Measurements from ENCODE around the gene CRLF2.
"Not testable (repeated sequence)": the region's sequence is repeated elsewhere in the genome, so short reads cannot be mapped to it uniquely, and the experiment has no call there.

The CRLF2 gene

GRCh38 chrX:1182211-1182610 is 30.2 kb downstream of the CRLF2 start:
- no peak overlapping the region for H3K4me3 ChIP-seq (ENCODE audit: low read depth, low read length)
- no peak for TF ChIP-seq CTCF (IDR thresholded peaks at IDR 0.05; ENCODE audit: borderline replicate concordance, insufficient read depth, low read depth, low read length)

- H3K4me3 ChIP-seq (ENCODE audit: low read depth, low read length), result not testable (repeated sequence)
These were observed 30.8 kb downstream of the CRLF2 start for GRCh38 chrX:1181661-1182060.

- no peak overlapping the region for H3K4me3 ChIP-seq (ENCODE audit: low read depth, low read length)
- no peak for TF ChIP-seq CTCF (IDR thresholded peaks at IDR 0.05; ENCODE audit: borderline replicate concordance, insufficient read depth, low read depth, low read length)
These were observed 31.3 kb downstream of the CRLF2 start for GRCh38 chrX:1181170-1181569.

- no peak overlapping the region for H3K4me3 ChIP-seq (ENCODE audit: low read depth, low read length)
- TF ChIP-seq CTCF (IDR thresholded peaks at IDR 0.05; ENCODE audit: borderline replicate concordance, insufficient read depth, low read depth, low read length), result no peak
These were observed 33.8 kb downstream of the CRLF2 start for GRCh38 chrX:1178580-1179057.

GRCh38 chrX:1176531-1177320 is 35.7 kb downstream of the CRLF2 start:
- H3K4me3 ChIP-seq (ENCODE audit: low read depth, low read length), result not testable (repeated sequence)

GRCh38 chrX:1174609-1175545 is 37.6 kb downstream of the CRLF2 start:
- not testable (repeated sequence) for H3K4me3 ChIP-seq (ENCODE audit: low read depth, low read length)

- not testable (repeated sequence) for H3K4me3 ChIP-seq (ENCODE audit: low read depth, low read length)
These were observed 39.0 kb downstream of the CRLF2 start for GRCh38 chrX:1173435-1173834.

- no peak for TF ChIP-seq CTCF (IDR thresholded peaks at IDR 0.05; ENCODE audit: borderline replicate concordance, insufficient read depth, low read depth, low read length)
- no peak overlapping the region for H3K4me3 ChIP-seq (ENCODE audit: low read depth, low read length)
These were observed 40.0 kb downstream of the CRLF2 start for GRCh38 chrX:1172496-1172895.

GRCh38 chrX:1171915-1172314 is 40.5 kb downstream of the CRLF2 start:
- not testable (repeated sequence) for H3K4me3 ChIP-seq (ENCODE audit: low read depth, low read length)

Measured in GM12875 (cell line).